HG02798 (cell line): ENCODE results near the gene TMEM123.
A peak's percentile ranks its signal among the peaks of the same experiment; 100 is the strongest.
"Not testable (repeated sequence)": the region's sequence is repeated elsewhere in the genome, so short reads cannot be mapped to it uniquely, and the experiment has no call there.

ENCODE experiments used
- ATAC-seq: cut with Tn5 transposase; IDR thresholded peaks from one replicate; pipeline ENCODE4 v1.9.1; 2021; ENCODE audit warnings: mild to moderate bottlenecking; ENCODE audit not compliant: unreplicated experiment, poor library complexity

The TMEM123 gene

GRCh38 chr11:102451041-102451680 lies 1.4 kb downstream of the TMEM123 start:
- ATAC-seq, result no peak

- ATAC-seq, result no peak
These were observed 2.7 kb downstream of the TMEM123 start for GRCh38 chr11:102449651-102450570.

- ATAC-seq, result no peak
These were observed 3.7 kb downstream of the TMEM123 start for GRCh38 chr11:102448869-102449224.

- ATAC-seq, result no peak
These were observed 4.4 kb downstream of the TMEM123 start for GRCh38 chr11:102447941-102448868.

GRCh38 chr11:102447193-102447592 lies 5.4 kb downstream of the TMEM123 start:
- peak; percentile 28 for ATAC-seq

- no peak for ATAC-seq
These were observed 6.0 kb downstream of the TMEM123 start for GRCh38 chr11:102446606-102447005.

GRCh38 chr11:102444693-102445092 lies 7.9 kb downstream of the TMEM123 start:
- ATAC-seq, result not testable (repeated sequence)

GRCh38 chr11:102444142-102444541 lies 8.4 kb downstream of the TMEM123 start:
- ATAC-seq, result not testable (repeated sequence)

- ATAC-seq, result not testable (repeated sequence)
These were observed 13.6 kb downstream of the TMEM123 start for GRCh38 chr11:102439063-102439363.

- ATAC-seq, result no peak
These were observed 14.1 kb downstream of the TMEM123 start for GRCh38 chr11:102438311-102439062.

GRCh38 chr11:102437727-102438126 lies 14.8 kb downstream of the TMEM123 start:
- ATAC-seq, result no peak

GRCh38 chr11:102436976-102437375 lies 15.6 kb downstream of the TMEM123 start:
- no peak for ATAC-seq

GRCh38 chr11:102436561-102436960 lies 16.0 kb downstream of the TMEM123 start:
- no peak for ATAC-seq

GRCh38 chr11:102435688-102436087 lies 16.9 kb downstream of the TMEM123 start:
- no peak for ATAC-seq

GRCh38 chr11:102433571-102433970 lies 19.0 kb downstream of the TMEM123 start:
- not testable (repeated sequence) for ATAC-seq

GRCh38 chr11:102432560-102432959 lies 20.0 kb downstream of the TMEM123 start:
- not testable (repeated sequence) for ATAC-seq

GRCh38 chr11:102431404-102431803 lies 21.2 kb downstream of the TMEM123 start:
- no peak for ATAC-seq

GRCh38 chr11:102430158-102430836 lies 22.3 kb downstream of the TMEM123 start:
- ATAC-seq, result peak; percentile 91

GRCh38 chr11:102429691-102430090 lies 22.9 kb downstream of the TMEM123 start:
- ATAC-seq, result peak; percentile 1
